A673 (cell line): ENCODE measurements around the gene MUC20. TPM values are rescaled to one million over a fixed set of nuclear protein-coding genes. Genes with fewer than 3 reads are reported as not detected.

Experiments
- BruUV-seq: library from RNA; stranded (reverse); fragments of 400-500 nt; replicated peaks from 2 replicates; lab custom pipeline; 2021; lab: Mats Ljungman, UMichigan
- CTCF ChIA-PET: fragments of 300-600 bp; sonication (Branson Sonifier 250); formaldehyde crosslinking; loops from one replicate; lab custom pipeline; 2022; ENCODE audit warnings: antibody characterized with exemption; lab: Charles Lee
- POLR2A ChIA-PET: fragments of 300-600 bp; sonication (Branson Sonifier 250); formaldehyde crosslinking; loops from one replicate; lab custom pipeline; 2022; ENCODE audit warnings: antibody characterized with exemption; ENCODE audit not compliant: low non-redundant PET; lab: Charles Lee
- DNase-seq: peaks from one replicate; pipeline ENCODE4 v3.0.0-alpha.2; 2015; ENCODE audit warnings: low spot score
- H3K27ac ChIP-seq: fragments of 200-600 bp; sonication (generic); 2 replicates; pipeline ENCODE4 v1.5.1; 2016; ENCODE audit warnings: mixed run types, low read depth, mild to moderate bottlenecking, mixed read lengths, antibody characterized with exemption, low read length; ENCODE audit not compliant: poor library complexity, severe bottlenecking
- H3K27me3 ChIP-seq: fragments of 200-600 bp; sonication (generic); replicated peaks from 2 replicates; pipeline ENCODE4 v1.6.1; 2017; ENCODE audit warnings: mixed run types, low read depth, mild to moderate bottlenecking, mixed read lengths, antibody characterized with exemption, low read length; ENCODE audit not compliant: insufficient read depth, poor library complexity
- H3K36me3 ChIP-seq: fragments of 200-600 bp; sonication (generic); 2 replicates; pipeline ENCODE4 v1.6.1; 2016; ENCODE audit warnings: mixed run types, mild to moderate bottlenecking, mixed read lengths, antibody characterized with exemption, low read length; ENCODE audit not compliant: insufficient read depth, poor library complexity, severe bottlenecking
- H3K4me1 ChIP-seq: fragments of 200-600 bp; sonication (generic); 2 replicates; pipeline ENCODE4 v1.6.1; 2017; ENCODE audit warnings: mixed run types, mild to moderate bottlenecking, mixed read lengths, antibody characterized with exemption, low read length; ENCODE audit not compliant: insufficient read depth, poor library complexity, severe bottlenecking
- H3K4me3 ChIP-seq: fragments of 200-600 bp; sonication (generic); 2 replicates; pipeline ENCODE4 v1.5.1; 2016; ENCODE audit warnings: low read depth, mixed run types, mild to moderate bottlenecking, mixed read lengths, low read length; ENCODE audit not compliant: poor library complexity, severe bottlenecking
- H3K9me3 ChIP-seq: fragments of 200-600 bp; sonication (generic); 2 replicates; pipeline ENCODE4 v1.6.1; 2016; ENCODE audit warnings: mixed run types, low read depth, mild to moderate bottlenecking, mixed read lengths, antibody characterized with exemption, low read length; ENCODE audit not compliant: poor library complexity, severe bottlenecking
- CTCF ChIP-seq: fragments of 300-800, 200-600 bp; sonication (generic); conservative IDR thresholded peaks from 2 replicates; pipeline ENCODE4 v1.5.1; 2017; ENCODE audit warnings: low read depth, mild to moderate bottlenecking, antibody characterized with exemption, low read length, moderate library complexity, mixed read lengths
- EZH2 ChIP-seq: fragments of 200-600 bp; sonication (generic); IDR thresholded peaks from 2 replicates; pipeline ENCODE4 v1.6.1; 2017; ENCODE audit warnings: borderline replicate concordance, low read depth, mild to moderate bottlenecking, mixed read lengths, antibody characterized with exemption, low read length; ENCODE audit not compliant: poor library complexity, severe bottlenecking
- intact Hi-C: fragments of 100-400 bp; cut with micrococcal nuclease; formaldehyde crosslinking; loops from one replicate; pipeline ENCODE4 v1.10.0; 2022; ENCODE audit not compliant: unreplicated experiment
- total RNA-seq: library from RNA; stranded (reverse); gene quantifications from 2 replicates; pipeline ENCODE4 v1.2.3, GENCODE V29; 2021

The MUC20 gene
- total RNA-seq, 1 experiment from 2014 or later: 1.1 TPM

- DNase-seq: no peak
- ChIA-PET CTCF (no interaction called here), POLR2A (no interaction called here)
- Histone ChIP-seq H3K36me3 (no peaks in the 10 kb centered on the region), H3K9me3 (no peaks in the 10 kb centered on the region), H3K27me3 (no peaks in the 10 kb centered on the region), H3K27ac (no peak overlapping the region), H3K4me1 (no peaks in the 10 kb centered on the region), H3K4me3 (no peak overlapping the region)
- no TSS peak for BruUV-seq
- TF ChIP-seq CTCF: no peak
- TF ChIP-seq EZH2: no peak
- intact Hi-C loops: loop anchor here (1.0 kb wide), 1 partner anchor 15 kb away; no protein-coding TSS in a partner anchor
These were observed 8.9 kb downstream of the MUC20 start for GRCh38 chr3:195729476-195730251.

GRCh38 chr3:195731356-195731905, 10.7 kb downstream of the MUC20 start:
- POLR2A ChIA-PET: no interaction called here

GRCh38 chr3:195732940-195733339, 12.2 kb downstream of the MUC20 start:
- Histone ChIP-seq H3K9me3 (no peaks in the 10 kb centered on the region), H3K27me3 (no peaks in the 10 kb centered on the region), H3K27ac (no peak overlapping the region), H3K4me3 (no peak overlapping the region), H3K36me3 (no peaks in the 10 kb centered on the region), H3K4me1 (no peaks in the 10 kb centered on the region)
- POLR2A ChIA-PET: no interaction called here
- intact Hi-C loops: no loop called here
- no peak for TF ChIP-seq CTCF
- TF ChIP-seq EZH2: no peak
- CTCF ChIA-PET: no interaction called here
- BruUV-seq: no TSS peak
- DNase-seq: no peak

More at GRCh38 chr3:195731356-195731905, 10.7 kb downstream of the MUC20 start:
- BruUV-seq: no TSS peak
- Histone ChIP-seq H3K4me3 (no peak overlapping the region), H3K4me1 (no peaks in the 10 kb centered on the region), H3K36me3 (no peaks in the 10 kb centered on the region), H3K27me3 (no peaks in the 10 kb centered on the region), H3K27ac (no peak overlapping the region), H3K9me3 (no peaks in the 10 kb centered on the region)
- TF ChIP-seq EZH2 (no peak), CTCF (no peak)
- DNase-seq: no peak
- CTCF ChIA-PET: no interaction called here
- intact Hi-C loops: no loop called here
